Neural cell (in vitro differentiated cells): ENCODE data around the gene SLC9A1.

Experiments used
- EP300 ChIP-seq: fragments of 450-650 bp; conservative IDR thresholded peaks from 2 replicates; pipeline ENCODE4 v1.6.1; 2014; ENCODE audit warnings: antibody characterized with exemption, mild to moderate bottlenecking, moderate library complexity; ENCODE audit not compliant: poor library complexity, severe bottlenecking
- EZH2 ChIP-seq: fragments of 200-600, 300-800 bp; shearing (Covaris generic), sonication (generic); IDR thresholded peaks from 2 replicates; pipeline ENCODE4 v1.6.1; 2014; ENCODE audit warnings: antibody characterized with exemption, low read length, borderline replicate concordance, mild to moderate bottlenecking; ENCODE audit not compliant: insufficient read depth, poor library complexity, severe bottlenecking
- MXI1 ChIP-seq: fragments of 450-650 bp; conservative IDR thresholded peaks from 2 replicates; pipeline ENCODE4 v1.6.1; 2014; ENCODE audit warnings: antibody characterized with exemption, mild to moderate bottlenecking; ENCODE audit not compliant: poor library complexity, severe bottlenecking
- SMC3 ChIP-seq: fragments of 450-650 bp; conservative IDR thresholded peaks from 2 replicates; pipeline ENCODE4 v1.6.1; 2014; ENCODE audit warnings: antibody characterized with exemption, mild to moderate bottlenecking, moderate library complexity; ENCODE audit not compliant: poor library complexity
- TAF1 ChIP-seq: IDR thresholded peaks from 2 replicates; pipeline ENCODE4 v1.6.1; 2012; ENCODE audit warnings: low read depth
- TF ChIP-seq, protein P1 (sequence below): fragments of 450-650 bp; IDR thresholded peaks from 2 replicates; pipeline ENCODE4 v1.5.1; 2014; ENCODE audit warnings: antibody characterized with exemption, mild to moderate bottlenecking, moderate library complexity; ENCODE audit not compliant: poor library complexity, severe bottlenecking

DNA sequence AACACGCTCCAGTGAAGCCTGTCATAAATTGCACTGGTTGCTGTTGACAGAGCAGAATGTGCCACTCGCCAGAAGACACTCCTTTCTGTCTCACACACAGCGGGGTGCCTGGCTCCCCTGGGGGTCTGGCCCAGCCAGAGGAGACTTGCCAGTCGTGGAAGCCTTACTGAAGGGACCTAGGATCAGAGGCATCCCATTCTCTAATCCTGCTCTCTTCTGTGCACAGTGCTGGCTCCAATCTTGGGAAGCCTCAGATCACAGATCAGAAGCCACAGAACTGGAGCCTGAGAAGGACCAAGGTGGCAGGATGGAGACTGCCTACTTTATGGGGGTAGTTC is 1.4 kb downstream of the SLC9A1 start:
- TF ChIP-seq SMC3 (no peak), TAF1 (no peak), EZH2 (no peak), EP300 (no peak), MXI1 (no peak)
- TF ChIP-seq, protein P1, sequence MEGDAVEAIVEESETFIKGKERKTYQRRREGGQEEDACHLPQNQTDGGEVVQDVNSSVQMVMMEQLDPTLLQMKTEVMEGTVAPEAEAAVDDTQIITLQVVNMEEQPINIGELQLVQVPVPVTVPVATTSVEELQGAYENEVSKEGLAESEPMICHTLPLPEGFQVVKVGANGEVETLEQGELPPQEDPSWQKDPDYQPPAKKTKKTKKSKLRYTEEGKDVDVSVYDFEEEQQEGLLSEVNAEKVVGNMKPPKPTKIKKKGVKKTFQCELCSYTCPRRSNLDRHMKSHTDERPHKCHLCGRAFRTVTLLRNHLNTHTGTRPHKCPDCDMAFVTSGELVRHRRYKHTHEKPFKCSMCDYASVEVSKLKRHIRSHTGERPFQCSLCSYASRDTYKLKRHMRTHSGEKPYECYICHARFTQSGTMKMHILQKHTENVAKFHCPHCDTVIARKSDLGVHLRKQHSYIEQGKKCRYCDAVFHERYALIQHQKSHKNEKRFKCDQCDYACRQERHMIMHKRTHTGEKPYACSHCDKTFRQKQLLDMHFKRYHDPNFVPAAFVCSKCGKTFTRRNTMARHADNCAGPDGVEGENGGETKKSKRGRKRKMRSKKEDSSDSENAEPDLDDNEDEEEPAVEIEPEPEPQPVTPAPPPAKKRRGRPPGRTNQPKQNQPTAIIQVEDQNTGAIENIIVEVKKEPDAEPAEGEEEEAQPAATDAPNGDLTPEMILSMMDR: no peak
